HG02943 (cell line): Measurements from ENCODE around the gene ARHGEF4.
A peak's percentile ranks its signal among the peaks of the same experiment; 100 is the strongest.
"Not testable (repeated sequence)": the region's sequence is repeated elsewhere in the genome, so short reads cannot be mapped to it uniquely, and the experiment has no call there.

Experiments used
- ATAC-seq: cut with Tn5 transposase; IDR thresholded peaks from one replicate; pipeline ENCODE4 v1.9.1; 2021; ENCODE audit warnings: mild to moderate bottlenecking, low read depth, moderate library complexity; ENCODE audit not compliant: unreplicated experiment

The ARHGEF4 gene

DNA sequence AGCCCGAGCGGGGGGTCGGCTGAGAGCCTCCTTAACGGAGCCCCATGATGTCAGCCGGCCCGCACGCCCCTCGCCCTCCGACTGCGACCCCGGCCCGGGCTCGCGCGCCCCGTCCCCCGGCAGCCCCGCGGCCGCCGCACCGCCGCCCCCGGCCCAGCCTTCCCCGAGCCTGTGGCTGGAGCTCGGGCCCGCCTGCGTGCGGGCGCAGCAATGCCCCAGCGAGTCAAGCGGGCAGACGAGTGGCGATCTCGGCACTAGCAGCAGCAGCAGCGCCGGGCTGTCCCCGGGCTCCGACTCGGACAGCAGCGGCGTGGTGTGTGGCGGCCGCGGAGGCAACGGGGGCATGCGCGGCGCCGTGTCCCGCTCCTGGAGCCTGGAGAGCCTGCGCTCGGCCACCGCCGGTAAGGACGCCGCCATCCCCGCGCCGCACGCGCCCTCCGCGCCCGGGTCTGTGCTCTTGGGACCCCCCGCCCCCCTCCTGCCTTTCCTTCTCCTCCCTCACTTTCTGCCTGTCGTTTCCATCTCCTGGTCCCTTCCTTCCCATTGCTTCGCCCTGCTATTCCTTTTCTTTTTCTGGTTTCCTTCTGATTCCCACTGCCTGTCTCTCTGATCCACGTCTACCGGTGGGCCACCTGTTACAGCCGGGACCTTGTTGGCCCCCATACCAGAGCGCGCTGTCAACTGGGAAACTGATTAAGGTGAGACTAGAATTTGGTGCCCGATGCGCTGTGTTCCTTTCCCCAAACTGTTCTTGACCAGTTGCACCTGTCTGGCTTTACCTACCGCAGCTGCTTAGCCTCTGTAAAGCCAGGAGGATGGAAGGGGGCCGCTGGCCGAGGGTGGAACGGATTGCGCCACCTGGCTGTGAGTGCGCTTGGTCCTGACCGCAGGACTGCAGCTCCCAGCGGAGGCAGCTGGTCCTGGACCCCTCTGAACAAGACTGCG, 127.4 kb downstream of the ARHGEF4 start:
- ATAC-seq, result no peak

- ATAC-seq, result no peak
Observed at GRCh38 chr2:130964931-130965330, 128.2 kb downstream of the ARHGEF4 start.

DNA sequence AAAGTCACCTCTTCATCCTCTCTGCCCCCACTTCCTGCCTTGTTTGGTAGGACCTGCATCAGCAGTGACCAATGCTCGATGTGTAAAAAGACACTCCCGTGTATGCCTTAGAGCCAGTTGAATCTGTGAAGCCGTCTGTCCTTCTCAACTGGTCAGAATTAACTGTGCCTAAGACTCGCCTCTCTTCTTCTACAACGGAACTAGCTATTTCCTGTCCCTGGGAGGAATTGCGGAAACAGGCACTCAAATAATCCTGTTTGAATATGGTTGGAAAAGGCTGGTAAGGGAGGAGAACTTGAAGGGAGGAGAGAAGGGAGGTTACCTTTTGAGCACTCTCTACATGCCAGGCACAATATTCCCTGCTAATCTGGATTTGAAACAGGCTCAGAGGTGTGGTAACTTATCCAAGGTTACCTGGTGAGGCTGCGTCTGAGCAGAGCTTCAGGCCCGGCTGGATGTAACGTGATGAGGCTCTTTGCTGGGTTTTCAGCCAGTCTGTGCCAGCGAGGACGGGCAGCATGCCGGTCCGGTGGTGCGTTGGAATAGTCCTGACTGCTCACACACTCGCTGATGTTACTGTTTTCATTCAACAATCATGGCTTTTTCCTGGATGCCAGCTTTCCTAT, 129.5 kb downstream of the ARHGEF4 start:
- ATAC-seq, result no peak

DNA sequence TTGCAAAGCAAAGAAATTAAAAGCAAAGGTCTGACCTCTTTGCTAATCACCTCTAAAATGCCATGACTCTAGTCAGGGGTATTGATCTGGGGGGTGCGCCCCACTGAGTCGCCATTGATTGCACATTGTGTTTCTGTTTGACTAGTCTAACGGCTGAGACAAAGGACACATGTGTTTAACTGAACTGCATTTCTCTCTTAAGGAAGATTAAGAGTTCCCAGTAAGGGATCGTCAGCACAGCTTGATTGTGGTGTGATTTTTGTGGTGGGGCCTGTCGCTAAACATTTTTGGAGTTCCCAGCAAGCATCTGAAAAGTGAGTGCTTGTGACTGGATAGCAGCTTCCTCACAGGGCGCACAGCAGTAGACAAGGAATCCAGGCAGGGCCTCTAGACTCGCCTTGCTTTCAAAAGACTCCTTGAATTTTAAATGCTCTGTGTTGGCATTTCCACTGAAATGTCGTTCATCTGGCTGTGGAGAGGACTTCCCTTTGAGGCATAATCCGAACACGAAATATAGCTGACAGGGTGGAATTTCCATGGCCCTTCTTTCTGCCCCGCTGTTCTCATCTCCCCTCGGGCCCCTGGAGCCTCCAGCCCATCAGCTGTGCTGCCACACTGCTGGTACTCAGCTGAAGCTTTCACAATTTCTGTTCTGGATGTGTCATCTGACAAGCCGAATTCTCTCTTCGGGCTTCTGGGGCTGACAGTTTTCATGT, 130.2 kb downstream of the ARHGEF4 start:
- ATAC-seq, result no peak

GRCh38 chr2:130972410-130972809, 135.7 kb downstream of the ARHGEF4 start:
- peak; percentile 94 for ATAC-seq

DNA sequence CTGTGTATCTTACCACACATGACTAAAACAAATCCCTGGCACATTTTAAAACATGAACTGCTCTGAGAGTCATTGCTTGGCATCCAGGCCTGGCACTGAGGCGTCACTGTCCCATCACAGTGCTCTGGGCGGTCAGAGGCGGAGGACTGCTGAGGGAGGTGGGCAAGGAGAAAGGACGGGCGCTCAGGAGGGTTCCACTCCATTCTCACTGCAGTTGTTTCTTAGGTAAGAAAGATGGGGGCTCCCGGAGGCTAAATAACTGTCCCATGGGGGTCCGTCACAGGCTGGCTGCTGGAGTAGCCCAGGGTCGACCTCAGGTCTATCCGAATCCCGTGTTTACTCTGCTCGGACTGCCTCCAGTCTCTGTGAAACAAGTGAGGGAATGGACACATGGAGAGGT, 139.0 kb downstream of the ARHGEF4 start:
- no peak for ATAC-seq

- no peak for ATAC-seq
Observed at GRCh38 chr2:130976591-130977237, 140.0 kb downstream of the ARHGEF4 start.

GRCh38 chr2:130977461-130978050, 140.8 kb downstream of the ARHGEF4 start:
- no peak for ATAC-seq

GRCh38 chr2:130981667-130982066, 145.0 kb downstream of the ARHGEF4 start:
- ATAC-seq, result no peak

DNA sequence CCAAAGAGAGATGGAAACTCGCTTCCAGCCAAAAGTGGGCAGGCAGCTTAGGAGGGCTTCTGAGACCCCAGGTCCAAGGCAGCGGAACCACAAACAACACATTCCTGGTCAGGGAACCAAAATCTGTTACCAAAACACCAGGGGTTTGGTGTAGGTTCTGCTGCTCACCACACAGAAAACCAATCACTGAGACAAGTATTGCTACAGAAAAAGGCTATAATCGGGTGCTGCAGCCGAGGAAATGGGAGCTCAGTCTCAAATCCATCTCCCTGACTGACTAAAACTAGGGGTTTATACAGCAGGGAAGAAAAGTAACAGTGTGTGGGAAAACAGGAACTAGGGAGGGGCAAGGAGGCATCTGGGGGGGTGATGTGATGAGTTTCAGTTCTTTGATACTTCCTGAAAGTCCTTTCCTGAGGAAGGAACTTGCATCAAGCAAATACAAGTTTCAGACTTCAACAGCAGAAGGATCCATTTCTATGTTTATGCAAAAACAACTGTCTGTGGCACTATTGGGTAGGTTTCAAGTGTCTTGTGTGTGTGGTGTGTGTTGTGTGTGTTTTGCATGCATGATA, 148.6 kb downstream of the ARHGEF4 start:
- no peak for ATAC-seq

DNA sequence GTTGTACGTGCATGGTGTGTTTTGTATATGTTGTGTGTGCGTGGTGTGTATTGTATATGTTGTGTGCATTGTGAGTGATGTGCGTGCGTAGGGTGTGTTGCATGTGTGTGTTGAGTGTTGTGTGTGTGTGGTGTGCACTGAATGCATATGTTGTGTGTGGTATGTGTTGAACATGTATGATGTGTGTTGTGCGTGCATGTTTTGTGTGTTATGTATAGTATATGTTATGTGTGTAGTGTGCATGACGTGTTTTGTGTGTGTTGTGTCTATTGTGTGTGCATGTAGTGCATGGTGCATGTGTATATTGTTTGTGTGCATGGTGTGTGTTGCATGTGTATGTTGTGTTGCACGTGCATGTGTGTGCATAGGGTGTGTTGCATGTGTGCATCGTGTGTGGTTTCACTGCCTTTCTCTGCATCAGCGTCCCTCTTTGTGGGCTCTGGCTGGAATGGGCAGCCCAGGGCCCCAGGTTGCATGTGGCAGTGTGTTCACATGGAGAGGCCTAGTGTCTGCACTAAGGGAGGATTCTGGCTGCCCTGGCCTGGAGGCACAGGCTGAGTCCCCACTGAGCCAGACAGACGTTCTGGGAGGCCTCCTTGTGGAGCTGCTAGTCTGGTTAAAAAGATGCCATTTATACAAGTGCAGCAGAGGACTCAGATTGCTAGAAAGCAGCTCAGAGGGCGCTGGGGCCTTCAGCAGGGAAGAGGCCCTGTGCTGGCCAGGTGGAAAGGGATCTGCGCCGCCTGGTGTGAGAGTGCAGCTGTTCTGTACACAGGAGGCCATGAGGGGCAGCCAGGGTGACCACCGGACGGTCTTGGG, 149.3 kb downstream of the ARHGEF4 start:
- ATAC-seq, result no peak

- ATAC-seq, result no peak
Observed at GRCh38 chr2:130986890-130987493, 150.3 kb downstream of the ARHGEF4 start.

DNA sequence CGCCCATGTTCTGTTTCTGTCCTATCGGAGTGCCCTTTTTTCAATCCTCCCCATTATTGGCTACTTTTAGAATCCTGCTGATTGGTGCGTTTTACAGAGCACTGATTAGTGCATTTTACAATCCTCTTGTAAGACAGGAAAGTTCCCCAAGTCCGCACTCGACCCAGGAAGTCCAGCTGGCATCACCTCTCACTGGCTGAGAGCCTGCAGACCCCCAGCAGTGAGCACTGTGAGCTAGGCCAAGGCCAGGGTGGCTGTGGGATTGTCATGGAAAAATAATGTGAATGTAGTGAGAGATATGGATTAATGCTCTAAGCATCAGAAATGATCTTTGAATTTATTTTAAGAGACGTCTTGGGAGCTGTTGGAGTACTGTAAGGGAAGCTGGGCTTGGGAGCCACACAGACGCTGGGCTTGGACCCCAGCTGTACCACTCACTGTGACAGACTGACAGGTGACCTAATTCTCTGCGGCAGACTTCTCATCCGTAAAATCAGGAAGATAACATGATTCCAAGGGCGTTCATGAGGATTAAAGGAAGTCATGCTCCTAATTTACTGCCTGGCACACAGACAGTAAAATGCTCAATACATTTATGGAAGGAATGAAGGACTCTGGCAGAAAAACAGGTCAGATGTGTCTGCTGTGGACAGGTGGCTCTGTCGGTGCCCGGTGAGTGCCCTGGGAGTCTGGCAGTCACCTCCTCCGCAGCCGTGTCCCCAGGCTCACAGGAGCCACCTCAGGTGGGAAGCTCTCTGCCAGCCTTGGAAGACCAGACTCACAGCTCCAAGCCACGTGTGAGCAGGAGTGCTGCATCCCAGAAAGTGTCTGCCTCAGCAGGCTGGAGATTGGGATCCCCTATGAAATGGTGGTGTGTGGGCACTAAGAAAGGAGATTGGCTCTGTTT, 151.1 kb downstream of the ARHGEF4 start:
- no peak for ATAC-seq

GRCh38 chr2:130991446-130991845, 154.7 kb downstream of the ARHGEF4 start:
- not testable (repeated sequence) for ATAC-seq

DNA sequence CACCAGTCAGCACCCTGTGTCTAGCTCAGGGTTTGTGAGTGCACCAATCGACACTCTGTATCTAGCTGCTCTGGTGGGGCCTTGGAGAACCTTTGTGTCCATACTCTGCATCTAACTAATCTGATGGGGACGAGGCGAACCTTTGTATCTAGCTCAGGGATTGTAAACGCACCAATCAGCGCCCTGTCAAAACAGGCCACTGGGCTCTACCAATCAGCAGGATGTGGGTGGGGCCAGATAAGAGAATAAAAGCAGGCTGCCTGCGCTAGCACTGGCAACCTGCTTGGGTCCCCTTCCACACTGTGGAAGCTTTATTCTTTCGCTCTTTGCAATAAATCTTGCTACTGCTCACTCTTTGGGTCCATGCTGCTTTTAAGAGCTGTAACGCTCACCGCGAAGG, 155.3 kb downstream of the ARHGEF4 start:
- ATAC-seq, result not testable (repeated sequence)

- no peak for ATAC-seq
Observed at GRCh38 chr2:130996691-130997090, 160.0 kb downstream of the ARHGEF4 start.

DNA sequence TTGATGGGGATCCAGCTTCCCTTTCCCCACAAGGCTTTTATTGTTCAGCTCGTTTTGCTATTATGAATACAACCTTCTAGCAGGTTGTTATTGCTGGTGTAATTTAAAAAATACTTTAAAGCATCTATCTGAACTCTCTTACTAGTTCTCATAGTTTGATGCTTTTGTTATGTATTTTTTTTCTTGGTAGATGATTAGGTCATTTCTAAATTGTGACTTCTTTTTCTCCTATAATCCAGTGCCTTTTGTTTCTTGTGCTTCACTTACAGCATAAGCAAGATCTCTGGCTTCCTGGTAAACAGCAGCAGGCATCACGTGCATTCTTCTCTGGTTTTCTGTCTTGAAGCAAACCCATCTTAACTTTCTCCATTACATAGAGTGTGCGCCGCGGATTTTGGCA, 160.5 kb downstream of the ARHGEF4 start:
- no peak for ATAC-seq

- no peak for ATAC-seq
Observed at GRCh38 chr2:130998561-130998960, 161.8 kb downstream of the ARHGEF4 start.
